ENCODE data around the gene PAN3. TPM values are rescaled to one million over a fixed set of nuclear protein-coding genes. Genes with fewer than 3 reads are reported as not detected.

Gene PAN3
- total RNA-seq, 1 donor from 2014 or later: 12.7 TPM

DNA sequence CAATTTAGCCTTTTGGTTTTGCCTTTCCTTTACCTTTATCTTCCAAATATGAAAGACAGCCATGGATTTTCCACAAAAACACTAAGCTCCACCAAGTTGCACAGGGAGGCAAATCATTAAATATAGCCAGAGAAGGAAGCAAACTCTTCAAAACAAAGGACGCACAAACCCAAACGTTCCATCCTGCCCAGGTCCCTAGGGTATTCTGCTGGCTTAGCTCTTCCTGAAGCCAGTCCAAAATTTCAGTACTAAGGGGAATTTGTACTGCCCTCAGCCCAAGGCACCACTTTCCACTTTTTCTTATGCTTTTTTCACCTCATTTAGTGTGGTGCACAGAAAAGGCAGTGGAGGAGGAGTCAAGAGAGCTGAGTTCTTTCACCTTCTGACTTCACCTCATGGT is 186.7 kb downstream of the PAN3 start:
- DNase-seq (ENCODE audit: low spot score): no peak
- intact Hi-C loops (cut with DNase I): loop anchor here (10.0 kb wide), 1 partner anchor 130 kb away; no protein-coding TSS in a partner anchor

DNA sequence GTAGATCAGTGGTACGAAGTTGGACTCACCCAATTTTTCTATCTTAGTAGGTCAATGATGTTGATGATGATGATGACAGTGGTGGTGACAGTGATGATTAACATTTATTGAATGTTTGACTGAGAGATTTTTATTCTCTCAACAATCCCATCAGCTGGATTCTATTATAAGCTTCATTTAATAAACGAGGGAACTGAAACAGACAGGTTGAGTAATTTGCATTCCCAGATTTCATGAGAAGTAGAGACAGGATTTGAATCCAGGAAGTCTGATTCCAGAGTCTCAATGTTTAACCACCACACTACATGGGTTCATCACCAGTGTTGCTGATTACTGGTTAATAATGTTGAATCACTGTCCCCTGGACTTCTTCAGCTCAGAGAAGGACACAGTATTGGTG is 187.7 kb downstream of the PAN3 start:
- intact Hi-C loops (cut with DNase I): loop anchor here (10.0 kb wide), 1 partner anchor 129 kb away; no protein-coding TSS in a partner anchor
- DNase-seq (ENCODE audit: low spot score): no peak

DNA sequence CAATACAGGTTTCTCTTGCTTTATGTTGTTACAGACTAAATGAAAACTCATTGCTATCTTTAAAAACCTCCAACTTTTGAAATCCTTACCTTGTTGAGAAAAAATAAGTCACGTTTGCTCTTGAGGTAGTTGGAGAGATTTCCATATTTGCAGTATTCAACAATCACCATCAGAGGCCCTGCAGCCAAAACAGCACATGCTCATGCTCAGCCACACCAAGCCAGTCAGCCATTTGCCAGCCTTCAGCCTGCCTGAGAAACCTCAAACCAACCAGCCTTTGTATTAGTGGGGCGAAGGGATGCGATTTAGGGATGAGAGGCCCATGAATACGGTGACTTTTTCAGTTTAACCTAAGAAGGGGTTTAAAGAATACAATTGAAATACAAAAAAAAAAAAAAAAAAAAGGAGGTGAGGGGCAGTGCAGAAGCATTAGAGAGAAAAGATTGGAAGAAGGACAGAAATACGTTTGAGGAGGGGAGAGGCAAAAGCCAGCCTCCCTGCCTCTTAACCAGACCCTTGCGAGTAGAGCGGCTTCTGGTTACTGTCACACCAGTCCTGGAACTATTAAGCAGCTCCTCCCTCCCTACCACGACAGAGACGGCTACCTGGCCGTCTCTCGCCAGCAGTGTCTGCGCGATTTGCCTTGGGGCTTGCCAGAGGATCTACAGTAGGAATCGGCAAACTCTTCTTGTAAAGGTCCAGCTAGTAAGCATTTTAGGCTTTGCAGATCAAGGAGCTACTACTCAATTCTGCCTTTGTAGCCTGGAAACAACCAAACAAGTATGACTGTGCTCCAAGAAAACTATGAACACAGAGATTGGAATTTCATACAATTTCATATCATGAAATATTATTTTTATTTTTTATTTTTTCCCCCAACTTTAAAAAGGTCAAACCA is 189.3 kb downstream of the PAN3 start:
- no peak for DNase-seq (ENCODE audit: low spot score)
- intact Hi-C loops (cut with DNase I): loop anchor here (10.0 kb wide), 1 partner anchor 127 kb away; no protein-coding TSS in a partner anchor

DNA sequence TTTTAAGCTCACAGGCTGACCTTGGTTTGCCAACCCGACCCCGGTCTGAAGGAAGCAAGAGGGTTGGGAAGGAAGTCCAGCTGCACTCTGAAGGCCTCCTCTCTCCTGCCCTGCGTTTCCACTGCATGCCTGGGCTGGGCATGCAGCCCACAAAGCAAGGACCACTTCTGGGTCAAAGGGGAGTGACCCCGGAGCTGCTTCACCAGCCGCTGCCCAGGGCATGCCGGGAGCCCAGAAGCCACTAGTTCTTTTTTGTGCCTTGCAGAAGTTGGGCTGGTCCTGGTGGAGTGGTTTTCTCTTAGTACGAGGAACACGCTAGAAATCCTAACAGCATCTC is 189.9 kb downstream of the PAN3 start:
- intact Hi-C loops (cut with DNase I): loop anchor here (10.0 kb wide), 1 partner anchor 127 kb away; no protein-coding TSS in a partner anchor
- no peak for DNase-seq (ENCODE audit: low spot score)

DNA sequence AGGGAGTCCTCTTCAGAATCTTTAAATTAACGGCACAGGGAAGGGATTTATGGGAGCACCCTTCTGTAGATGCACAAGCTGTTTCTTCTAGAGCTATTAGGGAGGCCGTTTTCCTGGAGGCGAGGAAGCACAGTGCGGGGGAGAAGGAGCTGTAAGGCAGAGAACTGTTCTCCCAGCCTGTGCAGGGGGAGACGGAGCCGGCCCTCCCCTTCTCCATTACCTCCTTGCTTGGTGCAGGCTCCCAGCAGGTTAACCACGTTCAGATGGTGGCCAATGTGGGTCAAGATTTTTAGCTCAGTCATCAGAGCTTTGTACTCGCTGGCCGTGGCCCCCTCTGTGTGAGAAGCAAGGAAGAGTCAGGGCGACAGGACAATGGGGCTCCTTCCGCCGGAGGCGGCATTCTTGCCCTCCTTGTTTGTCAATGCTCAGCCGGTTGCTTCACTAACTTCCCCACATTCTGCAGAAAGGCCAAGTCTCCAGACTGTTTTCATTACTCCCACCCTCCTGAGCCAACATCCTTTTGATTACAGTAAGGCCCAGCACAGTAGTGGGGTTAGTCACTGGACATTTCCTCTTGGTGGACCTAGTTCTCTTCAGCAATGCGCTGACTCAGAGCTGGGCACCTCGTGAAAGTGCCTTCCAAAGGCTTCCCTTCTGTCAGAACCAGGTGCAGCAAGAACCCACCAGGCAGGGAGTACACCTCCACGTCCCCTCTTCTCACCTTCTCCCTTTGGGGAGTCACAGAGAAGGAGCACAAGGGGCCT is 191.2 kb downstream of the PAN3 start:
- intact Hi-C loops (cut with DNase I): loop anchor here (10.0 kb wide), 1 partner anchor 125 kb away; no protein-coding TSS in a partner anchor
- DNase-seq (ENCODE audit: low spot score): no peak

DNA sequence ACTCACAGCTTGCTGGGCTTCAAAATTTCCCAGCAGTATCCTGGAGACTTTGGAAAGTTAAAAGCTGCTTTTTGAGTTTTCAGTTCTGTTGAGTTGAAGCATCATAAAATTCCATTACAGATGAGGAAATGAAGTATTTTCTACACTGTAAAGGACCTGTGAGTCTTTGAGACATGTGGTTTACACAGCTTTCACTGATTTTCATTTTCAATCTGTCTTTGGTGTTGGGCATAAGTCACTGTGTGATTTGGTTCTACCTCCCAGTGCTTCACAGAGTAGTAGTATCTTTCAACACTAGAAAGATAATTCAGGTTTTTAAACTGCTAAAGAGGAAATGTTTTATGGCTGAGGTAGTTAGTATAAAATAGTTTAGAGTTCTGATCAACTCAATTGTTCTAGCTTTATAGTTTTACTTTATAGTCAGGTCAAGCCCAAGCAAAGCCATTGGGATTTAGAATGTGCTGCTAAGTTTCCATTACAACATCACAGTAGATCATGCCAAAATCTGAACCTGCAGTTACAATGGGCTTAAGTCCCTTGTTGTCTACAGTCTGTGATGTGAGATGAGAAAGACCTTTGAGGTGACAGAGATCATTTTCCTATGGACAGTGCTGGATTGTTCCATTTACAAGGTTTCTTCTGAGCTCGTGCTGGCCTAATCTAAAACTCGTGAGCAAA is 195.0 kb downstream of the PAN3 start:
- DNase-seq (ENCODE audit: low spot score): no peak
- intact Hi-C loops (cut with DNase I): no loop called here

DNA sequence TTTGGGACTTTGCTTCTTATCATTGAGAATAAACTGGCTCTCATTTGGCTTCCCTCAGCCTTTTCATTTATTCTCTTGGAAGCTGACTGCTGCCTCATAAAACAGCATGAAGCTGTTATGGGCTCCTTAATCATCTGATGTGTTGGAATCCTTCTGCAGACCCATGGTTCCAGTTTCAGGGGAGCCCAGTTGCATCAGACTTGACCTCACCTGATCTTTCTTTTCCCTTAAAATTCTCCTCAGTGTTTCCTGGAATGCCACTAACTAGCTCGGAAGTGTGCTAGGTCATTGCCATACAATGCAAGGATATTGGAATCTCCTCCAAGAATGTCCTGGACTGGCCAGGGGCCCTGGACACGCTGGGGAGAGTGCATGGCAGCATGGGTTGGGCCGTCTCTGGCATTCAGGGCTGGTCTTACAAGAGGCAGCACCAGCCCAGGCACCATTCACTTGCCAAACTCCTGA is 197.9 kb downstream of the PAN3 start:
- intact Hi-C loops (cut with DNase I): loop anchor here (5.0 kb wide), 1 partner anchor 71 kb away; no protein-coding TSS in a partner anchor
- DNase-seq (ENCODE audit: low spot score): no peak

DNA sequence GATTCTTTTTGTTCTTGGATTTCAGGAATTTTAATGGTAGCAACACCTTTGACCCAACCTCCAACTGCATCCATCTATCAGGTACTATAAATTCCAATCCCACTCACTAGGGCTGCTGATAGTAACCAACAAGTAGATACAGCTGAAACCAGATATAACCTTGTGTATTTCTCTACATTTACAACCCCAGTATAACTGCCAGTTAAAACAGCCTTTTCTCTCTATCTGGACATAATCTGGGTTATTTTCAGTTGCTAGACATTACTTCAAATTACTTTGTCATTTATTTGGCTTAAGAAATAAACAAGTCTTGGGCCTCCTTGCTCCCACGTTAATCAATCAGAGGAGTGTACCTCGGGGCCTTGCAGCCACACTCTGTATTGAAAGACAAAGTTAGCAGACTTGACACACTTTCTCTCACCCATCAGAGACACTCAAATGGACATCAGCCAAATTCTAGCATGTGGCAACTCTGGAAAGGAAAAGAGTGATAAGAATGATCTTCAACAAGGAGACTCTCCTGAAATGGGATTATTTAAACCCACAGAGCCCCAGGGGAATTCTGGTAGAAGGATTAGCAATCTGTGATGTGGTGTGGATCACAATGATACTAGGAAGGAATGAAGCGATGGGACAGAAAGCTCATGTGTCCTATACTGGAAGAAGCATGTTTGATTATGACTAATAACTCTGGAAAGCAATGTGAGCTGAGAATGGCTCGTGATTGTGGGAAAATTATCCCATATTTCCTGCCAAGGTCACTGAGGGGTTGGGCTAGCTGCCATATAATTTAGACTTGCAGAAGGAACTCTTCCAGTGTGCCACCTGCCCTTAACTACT is 199.0 kb downstream of the PAN3 start:
- no peak for DNase-seq (ENCODE audit: low spot score)
- intact Hi-C loops (cut with DNase I): loop anchor here (5.0 kb wide), 1 partner anchor 70 kb away; no protein-coding TSS in a partner anchor

DNA sequence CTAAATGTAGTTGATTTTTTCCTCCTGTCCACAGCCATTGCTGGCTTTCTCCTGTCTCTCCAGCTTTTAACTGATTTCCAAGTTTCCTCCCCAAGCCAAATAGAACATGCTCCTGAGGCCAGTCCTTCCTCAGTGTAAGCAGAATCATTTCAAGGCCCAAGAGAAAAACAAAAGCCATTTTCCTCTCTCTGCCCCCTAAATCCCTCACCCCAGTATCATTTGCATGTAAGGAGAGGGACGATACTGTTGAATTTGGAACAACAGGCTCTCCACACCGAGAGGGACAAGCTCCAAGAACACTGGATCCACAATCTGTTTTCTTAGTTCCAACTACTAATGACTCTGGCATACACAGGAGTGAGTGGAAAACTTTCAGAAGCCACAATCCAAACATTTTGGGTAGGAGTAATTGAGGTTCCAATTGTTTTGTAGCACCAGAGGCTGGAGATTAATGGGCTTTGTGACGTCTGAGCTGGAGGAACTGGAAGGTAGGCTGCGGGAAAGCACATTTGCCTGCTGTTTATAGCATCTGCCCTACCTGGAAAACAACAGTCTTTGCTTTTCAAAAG is 199.7 kb downstream of the PAN3 start:
- DNase-seq (ENCODE audit: low spot score): no peak
- intact Hi-C loops (cut with DNase I): loop anchor here (5.0 kb wide), 1 partner anchor 69 kb away; no protein-coding TSS in a partner anchor

DNA sequence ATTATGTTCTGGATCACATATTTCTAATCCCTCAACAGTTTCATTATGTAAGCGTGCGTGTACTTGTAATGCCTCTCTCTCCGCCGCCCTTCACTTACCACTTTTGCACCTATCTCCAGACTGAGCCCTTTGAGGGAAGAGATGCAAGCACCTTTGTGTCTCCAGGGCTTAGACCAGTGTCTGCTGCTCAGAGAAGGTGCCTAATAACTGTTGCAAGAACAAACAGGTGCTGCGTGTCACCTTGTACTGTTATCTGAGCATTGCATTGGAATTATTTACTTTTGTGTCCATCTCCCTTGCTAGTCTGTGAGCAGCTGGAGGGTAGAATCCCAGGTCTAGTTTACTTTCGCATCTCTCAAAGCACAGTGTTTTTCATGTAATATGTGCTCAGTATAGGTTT is 200.4 kb downstream of the PAN3 start:
- DNase-seq (ENCODE audit: low spot score): no peak
- intact Hi-C loops (cut with DNase I): loop anchor here (5.0 kb wide), 1 partner anchor 69 kb away; no protein-coding TSS in a partner anchor

DNA sequence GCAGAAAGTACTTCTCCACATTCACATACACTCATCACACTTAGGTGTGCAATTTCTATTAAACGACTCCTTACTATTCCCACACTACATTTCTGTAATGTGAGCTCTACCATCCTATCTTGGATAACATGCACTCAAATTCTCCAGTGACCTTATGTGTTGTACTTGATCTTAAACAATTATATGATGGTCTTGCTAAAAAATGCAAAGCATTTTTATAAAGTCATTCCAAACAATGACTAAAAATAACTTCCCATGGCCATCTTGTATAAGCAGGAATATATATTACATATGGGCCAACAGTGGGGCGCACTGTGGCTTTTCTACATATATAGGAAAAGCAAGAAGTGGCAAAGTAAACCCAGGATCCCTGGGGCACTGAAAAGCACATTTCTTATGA is 201.1 kb downstream of the PAN3 start:
- no peak for DNase-seq (ENCODE audit: low spot score)
- intact Hi-C loops (cut with DNase I): loop anchor here (5.0 kb wide), 1 partner anchor 68 kb away; no protein-coding TSS in a partner anchor

DNA sequence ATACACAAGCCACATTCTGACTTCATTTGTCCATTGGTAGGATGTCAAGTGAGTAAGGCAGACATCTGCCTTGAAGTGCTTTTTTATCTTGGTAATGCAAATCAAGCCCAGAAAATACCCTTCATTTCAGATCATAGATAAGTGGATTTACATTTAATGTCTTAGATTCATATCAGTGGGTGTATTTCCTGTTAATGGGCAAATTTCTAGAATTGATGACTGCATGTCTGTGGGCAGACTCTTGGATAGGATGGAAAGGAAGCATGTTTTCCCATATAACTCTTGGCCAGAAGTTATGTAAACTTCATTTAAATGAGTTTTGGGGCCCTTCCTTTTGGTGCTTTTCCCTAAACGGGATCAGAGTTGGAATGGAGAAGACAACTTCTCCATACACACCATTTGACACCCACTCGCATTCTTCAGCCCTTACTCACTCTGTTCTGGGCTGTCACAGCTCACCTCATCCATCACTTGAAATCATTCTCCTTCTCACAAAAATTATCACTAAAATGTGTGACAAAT is 202.0 kb downstream of the PAN3 start:
- intact Hi-C loops (cut with DNase I): no loop called here
- no peak for DNase-seq (ENCODE audit: low spot score)

DNA sequence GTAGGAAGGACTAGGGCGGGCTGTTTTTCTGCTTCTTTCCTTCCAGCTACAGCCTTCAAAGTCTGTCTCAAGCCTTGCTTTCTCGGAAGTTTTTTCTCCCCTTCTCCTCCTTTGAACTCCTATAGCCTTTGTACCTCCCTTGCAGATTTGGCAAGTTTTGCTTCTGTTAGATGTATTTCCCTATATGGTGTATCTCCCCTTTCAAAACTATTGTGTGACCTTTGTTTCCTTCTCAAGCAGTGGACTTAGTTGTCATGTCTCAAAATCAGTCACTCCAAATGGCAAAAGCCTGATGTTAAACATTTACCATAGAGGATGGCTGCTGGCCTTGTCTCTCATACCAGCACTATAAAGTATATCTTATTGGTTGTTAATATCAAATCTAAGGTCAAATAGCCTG is 203.9 kb downstream of the PAN3 start:
- no peak for DNase-seq (ENCODE audit: low spot score)
- intact Hi-C loops (cut with DNase I): no loop called here

DNA sequence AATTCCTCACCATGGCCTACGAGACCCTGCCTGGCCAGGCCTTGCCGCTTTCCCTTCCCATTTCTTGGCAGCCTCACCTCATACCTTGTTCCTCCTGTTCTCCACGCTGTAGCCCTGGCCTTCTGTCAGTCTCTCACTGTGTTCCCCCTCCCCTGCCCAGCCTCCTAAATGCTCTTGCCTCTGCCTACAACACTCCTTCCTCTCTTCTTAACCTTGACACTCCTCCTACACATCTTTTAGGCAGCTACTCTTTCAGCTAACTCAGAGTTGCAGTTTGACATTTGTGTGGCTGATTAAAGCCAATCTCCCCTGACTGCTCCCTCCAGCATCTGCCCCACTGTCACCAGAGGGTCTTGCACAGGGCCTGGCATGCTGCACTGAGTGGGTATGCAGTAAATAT is 205.8 kb downstream of the PAN3 start:
- intact Hi-C loops (cut with DNase I): no loop called here
- no peak for DNase-seq (ENCODE audit: low spot score)

Measured in cardiac septum (tissue), 1 donor.